ENCODE measurements around the gene LCN10.
"Not testable (repeated sequence)": the region's sequence is repeated elsewhere in the genome, so short reads cannot be mapped to it uniquely, and the experiment has no call there.

Gene LCN10
- long read RNA-seq: 0 reads

GRCh38 chr9:136742591-136743391 lies at the start of gene LCN10:
LCN10 (minus strand) TSS chr9:136742940; CDS start chr9:136742903, 37 bp downstream.
- Histone ChIP-seq H3K27me3 (ENCODE audit: insufficient read depth, poor library complexity, severe bottlenecking) (peaks cover 12% of the 10 kb centered on the region), H3K4me3 (replicated peaks; ENCODE audit: insufficient read depth, low read length) (no peak within 1 kb of the TSS), H3K27ac (replicated peaks) (no peak within 1 kb of the TSS)
- TF ChIP-seq POLR2AphosphoS5 (IDR thresholded peaks at IDR 0.05; ENCODE audit: low read depth) (no peak), SPI1 (IDR thresholded peaks at IDR 0.05; ENCODE audit: borderline replicate concordance, low read depth) (no peak)
- no peak for DNase-seq (ENCODE audit: low read depth in 1 of 2, low spot score in 1 of 2)

GRCh38 chr9:136791516-136792276 lies 49.0 kb upstream of the LCN10 start:
- Histone ChIP-seq H3K27me3 (ENCODE audit: insufficient read depth, poor library complexity, severe bottlenecking) (no peaks in the 10 kb centered on the region), H3K27ac (replicated peaks) (peak overlapping the region; percentile 82), H3K4me3 (replicated peaks; ENCODE audit: insufficient read depth, low read length) (peak overlapping the region; percentile 84)
- TF ChIP-seq GABPA (IDR thresholded peaks at IDR 0.05; ENCODE audit: low read depth) (no peak), POLR2AphosphoS5 (IDR thresholded peaks at IDR 0.05; ENCODE audit: low read depth) (peak; percentile 5; the same call in 1 of the 2 replicates), SPI1 (IDR thresholded peaks at IDR 0.05; ENCODE audit: borderline replicate concordance, low read depth) (no peak)
- TF ChIP-seq, protein P1, sequence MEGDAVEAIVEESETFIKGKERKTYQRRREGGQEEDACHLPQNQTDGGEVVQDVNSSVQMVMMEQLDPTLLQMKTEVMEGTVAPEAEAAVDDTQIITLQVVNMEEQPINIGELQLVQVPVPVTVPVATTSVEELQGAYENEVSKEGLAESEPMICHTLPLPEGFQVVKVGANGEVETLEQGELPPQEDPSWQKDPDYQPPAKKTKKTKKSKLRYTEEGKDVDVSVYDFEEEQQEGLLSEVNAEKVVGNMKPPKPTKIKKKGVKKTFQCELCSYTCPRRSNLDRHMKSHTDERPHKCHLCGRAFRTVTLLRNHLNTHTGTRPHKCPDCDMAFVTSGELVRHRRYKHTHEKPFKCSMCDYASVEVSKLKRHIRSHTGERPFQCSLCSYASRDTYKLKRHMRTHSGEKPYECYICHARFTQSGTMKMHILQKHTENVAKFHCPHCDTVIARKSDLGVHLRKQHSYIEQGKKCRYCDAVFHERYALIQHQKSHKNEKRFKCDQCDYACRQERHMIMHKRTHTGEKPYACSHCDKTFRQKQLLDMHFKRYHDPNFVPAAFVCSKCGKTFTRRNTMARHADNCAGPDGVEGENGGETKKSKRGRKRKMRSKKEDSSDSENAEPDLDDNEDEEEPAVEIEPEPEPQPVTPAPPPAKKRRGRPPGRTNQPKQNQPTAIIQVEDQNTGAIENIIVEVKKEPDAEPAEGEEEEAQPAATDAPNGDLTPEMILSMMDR (IDR thresholded peaks at IDR 0.05; ENCODE audit: insufficient read depth, low read length): peak; percentile 91
- DNase-seq (ENCODE audit: low read depth in 1 of 2, low spot score in 1 of 2): peak in 1 of 2 experiments; percentile 71

- H3K4me3 ChIP-seq (replicated peaks; ENCODE audit: insufficient read depth, low read length): peak within 1 kb of the TSS; percentile 84
- TF ChIP-seq SPI1 (IDR thresholded peaks at IDR 0.05; ENCODE audit: borderline replicate concordance, low read depth): no peak
- TF ChIP-seq GABPA (IDR thresholded peaks at IDR 0.05; ENCODE audit: low read depth): no peak
- TF ChIP-seq, protein P1 (IDR thresholded peaks at IDR 0.05; ENCODE audit: insufficient read depth, low read length): no peak
- TF ChIP-seq, protein P2, sequence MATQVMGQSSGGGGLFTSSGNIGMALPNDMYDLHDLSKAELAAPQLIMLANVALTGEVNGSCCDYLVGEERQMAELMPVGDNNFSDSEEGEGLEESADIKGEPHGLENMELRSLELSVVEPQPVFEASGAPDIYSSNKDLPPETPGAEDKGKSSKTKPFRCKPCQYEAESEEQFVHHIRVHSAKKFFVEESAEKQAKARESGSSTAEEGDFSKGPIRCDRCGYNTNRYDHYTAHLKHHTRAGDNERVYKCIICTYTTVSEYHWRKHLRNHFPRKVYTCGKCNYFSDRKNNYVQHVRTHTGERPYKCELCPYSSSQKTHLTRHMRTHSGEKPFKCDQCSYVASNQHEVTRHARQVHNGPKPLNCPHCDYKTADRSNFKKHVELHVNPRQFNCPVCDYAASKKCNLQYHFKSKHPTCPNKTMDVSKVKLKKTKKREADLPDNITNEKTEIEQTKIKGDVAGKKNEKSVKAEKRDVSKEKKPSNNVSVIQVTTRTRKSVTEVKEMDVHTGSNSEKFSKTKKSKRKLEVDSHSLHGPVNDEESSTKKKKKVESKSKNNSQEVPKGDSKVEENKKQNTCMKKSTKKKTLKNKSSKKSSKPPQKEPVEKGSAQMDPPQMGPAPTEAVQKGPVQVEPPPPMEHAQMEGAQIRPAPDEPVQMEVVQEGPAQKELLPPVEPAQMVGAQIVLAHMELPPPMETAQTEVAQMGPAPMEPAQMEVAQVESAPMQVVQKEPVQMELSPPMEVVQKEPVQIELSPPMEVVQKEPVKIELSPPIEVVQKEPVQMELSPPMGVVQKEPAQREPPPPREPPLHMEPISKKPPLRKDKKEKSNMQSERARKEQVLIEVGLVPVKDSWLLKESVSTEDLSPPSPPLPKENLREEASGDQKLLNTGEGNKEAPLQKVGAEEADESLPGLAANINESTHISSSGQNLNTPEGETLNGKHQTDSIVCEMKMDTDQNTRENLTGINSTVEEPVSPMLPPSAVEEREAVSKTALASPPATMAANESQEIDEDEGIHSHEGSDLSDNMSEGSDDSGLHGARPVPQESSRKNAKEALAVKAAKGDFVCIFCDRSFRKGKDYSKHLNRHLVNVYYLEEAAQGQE (IDR thresholded peaks at IDR 0.05; ENCODE audit: insufficient replicate concordance, low read depth): no peak
- TF ChIP-seq POLR2AphosphoS5 (IDR thresholded peaks at IDR 0.05; ENCODE audit: low read depth): peak; percentile 77
- H3K27me3 ChIP-seq (ENCODE audit: insufficient read depth, poor library complexity, severe bottlenecking): no peaks in the 10 kb centered on the region
- H3K27ac ChIP-seq (replicated peaks): peak within 1 kb of the TSS; percentile 82
- peak; percentile 97 to 99 for DNase-seq (ENCODE audit: low read depth in 1 of 2, low spot score in 1 of 2)
These were observed 48.1 kb upstream of the LCN10 start, which contains the start of gene TMEM141 for GRCh38 chr9:136790640-136791515. TMEM141 (plus strand) TSS chr9:136791344; CDS start chr9:136791371, 27 bp downstream.

- Histone ChIP-seq H3K27ac (replicated peaks) (no peak overlapping the region), H3K4me3 (replicated peaks; ENCODE audit: insufficient read depth, low read length) (no peak overlapping the region), H3K27me3 (ENCODE audit: insufficient read depth, poor library complexity, severe bottlenecking) (no peaks in the 10 kb centered on the region)
- TF ChIP-seq GABPA (IDR thresholded peaks at IDR 0.05; ENCODE audit: low read depth): no peak
- TF ChIP-seq, protein P1 (IDR thresholded peaks at IDR 0.05; ENCODE audit: insufficient read depth, low read length): no peak
- TF ChIP-seq SPI1 (IDR thresholded peaks at IDR 0.05; ENCODE audit: borderline replicate concordance, low read depth): no peak
- TF ChIP-seq, protein P2 (IDR thresholded peaks at IDR 0.05; ENCODE audit: insufficient replicate concordance, low read depth): no peak
- TF ChIP-seq POLR2AphosphoS5 (IDR thresholded peaks at IDR 0.05; ENCODE audit: low read depth): no peak
- no peak for DNase-seq (ENCODE audit: low read depth in 1 of 2, low spot score in 1 of 2)
These were observed 46.8 kb upstream of the LCN10 start for GRCh38 chr9:136789523-136789937.

GRCh38 chr9:136788644-136789522 lies 46.1 kb upstream of the LCN10 start:
- not testable (repeated sequence) for H3K27me3 ChIP-seq (ENCODE audit: insufficient read depth, poor library complexity, severe bottlenecking); DNase-seq (ENCODE audit: low read depth in 1 of 2, low spot score in 1 of 2); H3K27ac ChIP-seq (replicated peaks); H3K4me3 ChIP-seq (replicated peaks; ENCODE audit: insufficient read depth, low read length)
